ENCODE results near the gene FRMD7.

DNA sequence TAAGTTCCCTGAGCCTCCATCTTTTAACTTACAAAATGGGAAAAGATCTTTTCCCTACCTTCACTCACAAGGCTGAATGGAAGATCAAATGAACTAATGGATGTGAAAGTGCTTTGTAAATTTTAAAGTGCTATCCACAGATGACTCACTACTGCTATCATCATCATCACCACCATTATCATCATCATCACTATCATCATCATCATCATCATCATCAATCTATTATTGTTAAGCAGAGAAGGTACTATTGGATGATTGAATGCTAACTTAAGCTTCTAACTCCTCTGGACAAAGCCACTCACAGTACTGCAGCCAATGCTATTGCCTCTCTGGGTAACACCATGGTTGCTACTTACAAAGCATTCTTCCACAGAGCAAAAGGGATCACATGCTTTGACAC is 1.9 kb downstream of the FRMD7 start:
- TF ChIP-seq, protein P1, sequence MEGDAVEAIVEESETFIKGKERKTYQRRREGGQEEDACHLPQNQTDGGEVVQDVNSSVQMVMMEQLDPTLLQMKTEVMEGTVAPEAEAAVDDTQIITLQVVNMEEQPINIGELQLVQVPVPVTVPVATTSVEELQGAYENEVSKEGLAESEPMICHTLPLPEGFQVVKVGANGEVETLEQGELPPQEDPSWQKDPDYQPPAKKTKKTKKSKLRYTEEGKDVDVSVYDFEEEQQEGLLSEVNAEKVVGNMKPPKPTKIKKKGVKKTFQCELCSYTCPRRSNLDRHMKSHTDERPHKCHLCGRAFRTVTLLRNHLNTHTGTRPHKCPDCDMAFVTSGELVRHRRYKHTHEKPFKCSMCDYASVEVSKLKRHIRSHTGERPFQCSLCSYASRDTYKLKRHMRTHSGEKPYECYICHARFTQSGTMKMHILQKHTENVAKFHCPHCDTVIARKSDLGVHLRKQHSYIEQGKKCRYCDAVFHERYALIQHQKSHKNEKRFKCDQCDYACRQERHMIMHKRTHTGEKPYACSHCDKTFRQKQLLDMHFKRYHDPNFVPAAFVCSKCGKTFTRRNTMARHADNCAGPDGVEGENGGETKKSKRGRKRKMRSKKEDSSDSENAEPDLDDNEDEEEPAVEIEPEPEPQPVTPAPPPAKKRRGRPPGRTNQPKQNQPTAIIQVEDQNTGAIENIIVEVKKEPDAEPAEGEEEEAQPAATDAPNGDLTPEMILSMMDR (conservative IDR thresholded peaks at IDR 0.05; ENCODE audit: low read length): no peak
- TF ChIP-seq EZH2phosphoT487 (IDR thresholded peaks at IDR 0.05; ENCODE audit: borderline replicate concordance): no peak
